GM12892 (cell line): ENCODE results near the gene ABLIM2.

Experiments
- POLR2A ChIP-seq: IDR thresholded peaks from 2 replicates; pipeline ENCODE4 v1.6.1; 2011; ENCODE audit warnings: low read depth, low read length, control low read depth
- POLR2AphosphoS5 ChIP-seq: IDR thresholded peaks from 2 replicates; pipeline ENCODE4 v1.6.1; 2011; ENCODE audit warnings: low read depth, low read length, control low read depth

- TF ChIP-seq POLR2A = no peak
- no peak for TF ChIP-seq POLR2AphosphoS5
Measured at GRCh38 chr4:8118531-8118930, 40.1 kb downstream of the ABLIM2 start.
